Loucy (cell line): ENCODE results near the gene KRT3.

ENCODE experiments used
- EZH2phosphoT487 ChIP-seq: fragments of 200-600 bp; IDR thresholded peaks from 2 replicates; pipeline ENCODE4 v1.6.1; 2018; ENCODE audit warnings: antibody characterized with exemption, mild to moderate bottlenecking, moderate library complexity, borderline replicate concordance
- TF ChIP-seq, protein P1 (sequence below): fragments of 200-600 bp; sonication (generic); conservative IDR thresholded peaks from 2 replicates; pipeline ENCODE4 v1.5.1; 2014; ENCODE audit warnings: mild to moderate bottlenecking, antibody characterized with exemption, low read length

DNA sequence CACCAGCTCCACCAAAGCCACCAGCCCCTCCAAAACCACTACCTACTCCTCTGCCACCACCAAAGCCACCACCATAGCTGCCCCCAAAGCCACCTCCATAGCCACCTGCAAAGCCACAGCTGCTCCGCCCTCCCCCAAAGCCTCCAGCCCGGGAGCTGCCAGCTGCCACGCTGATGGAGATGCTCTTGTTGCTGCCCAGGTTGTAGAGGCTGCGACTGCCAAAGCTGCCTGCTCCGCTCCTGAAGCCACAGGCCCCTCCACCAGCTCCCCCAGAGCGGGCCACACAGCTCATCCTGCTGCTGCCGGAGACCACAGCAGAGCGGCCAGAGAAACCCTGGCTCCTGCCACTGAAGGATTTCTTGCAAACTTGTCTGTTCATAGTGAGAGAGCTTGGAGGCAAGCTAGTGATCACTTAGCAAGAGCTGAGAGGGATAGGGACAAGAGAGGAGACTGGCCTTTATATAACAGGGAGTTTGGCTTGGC lies 19.0 kb downstream of the KRT3 start, which contains the start of gene KRT76:
- TF ChIP-seq, protein P1, sequence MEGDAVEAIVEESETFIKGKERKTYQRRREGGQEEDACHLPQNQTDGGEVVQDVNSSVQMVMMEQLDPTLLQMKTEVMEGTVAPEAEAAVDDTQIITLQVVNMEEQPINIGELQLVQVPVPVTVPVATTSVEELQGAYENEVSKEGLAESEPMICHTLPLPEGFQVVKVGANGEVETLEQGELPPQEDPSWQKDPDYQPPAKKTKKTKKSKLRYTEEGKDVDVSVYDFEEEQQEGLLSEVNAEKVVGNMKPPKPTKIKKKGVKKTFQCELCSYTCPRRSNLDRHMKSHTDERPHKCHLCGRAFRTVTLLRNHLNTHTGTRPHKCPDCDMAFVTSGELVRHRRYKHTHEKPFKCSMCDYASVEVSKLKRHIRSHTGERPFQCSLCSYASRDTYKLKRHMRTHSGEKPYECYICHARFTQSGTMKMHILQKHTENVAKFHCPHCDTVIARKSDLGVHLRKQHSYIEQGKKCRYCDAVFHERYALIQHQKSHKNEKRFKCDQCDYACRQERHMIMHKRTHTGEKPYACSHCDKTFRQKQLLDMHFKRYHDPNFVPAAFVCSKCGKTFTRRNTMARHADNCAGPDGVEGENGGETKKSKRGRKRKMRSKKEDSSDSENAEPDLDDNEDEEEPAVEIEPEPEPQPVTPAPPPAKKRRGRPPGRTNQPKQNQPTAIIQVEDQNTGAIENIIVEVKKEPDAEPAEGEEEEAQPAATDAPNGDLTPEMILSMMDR, result no peak
- no peak for TF ChIP-seq EZH2phosphoT487
